Sigmoid colon (tissue), 4 donors: Measurements from ENCODE around the gene KAZN.

ENCODE experiments used
- CTCF ChIP-seq, 4 experiments: fragments of 450-650 bp in 3 of 4; fragments of 200-600 bp in 1 of 4; IDR thresholded peaks; one replicate each; pipeline ENCODE4 v1.5.1; 2016 to 2019; ENCODE audit warnings: antibody characterized with exemption in 4 of 4, mild to moderate bottlenecking in 3 of 4, moderate library complexity in 2 of 4
- EP300 ChIP-seq, 4 donors: sonication (generic); formaldehyde crosslinking; IDR thresholded peaks; one replicate each; pipeline ENCODE4 v1.6.1; 2017; ENCODE audit warnings: antibody characterized with exemption in 4 of 4
- POLR2A ChIP-seq, 2 donors: fragments of 450-650 bp; IDR thresholded peaks; one replicate each; pipeline ENCODE4 v1.6.1; 2016; ENCODE audit warnings: antibody characterized with exemption in 2 of 2, mild to moderate bottlenecking in 2 of 2, moderate library complexity in 2 of 2

- TF ChIP-seq CTCF (IDR thresholded peaks at IDR 0.05) (no peak), POLR2A (IDR thresholded peaks at IDR 0.05) (no peak), EP300 (IDR thresholded peaks at IDR 0.05) (no peak)
Observed at GRCh38 chr1:14660801-14661200, 62.3 kb downstream of the KAZN start.
